Measurements from ENCODE around the gene PAFAH1B2. TPM values are rescaled to one million over a fixed set of nuclear protein-coding genes. Genes with fewer than 3 reads are reported as not detected.

PAFAH1B2 gene
- total RNA-seq, 1 experiment from 2014 or later: 91.3 TPM

DNA sequence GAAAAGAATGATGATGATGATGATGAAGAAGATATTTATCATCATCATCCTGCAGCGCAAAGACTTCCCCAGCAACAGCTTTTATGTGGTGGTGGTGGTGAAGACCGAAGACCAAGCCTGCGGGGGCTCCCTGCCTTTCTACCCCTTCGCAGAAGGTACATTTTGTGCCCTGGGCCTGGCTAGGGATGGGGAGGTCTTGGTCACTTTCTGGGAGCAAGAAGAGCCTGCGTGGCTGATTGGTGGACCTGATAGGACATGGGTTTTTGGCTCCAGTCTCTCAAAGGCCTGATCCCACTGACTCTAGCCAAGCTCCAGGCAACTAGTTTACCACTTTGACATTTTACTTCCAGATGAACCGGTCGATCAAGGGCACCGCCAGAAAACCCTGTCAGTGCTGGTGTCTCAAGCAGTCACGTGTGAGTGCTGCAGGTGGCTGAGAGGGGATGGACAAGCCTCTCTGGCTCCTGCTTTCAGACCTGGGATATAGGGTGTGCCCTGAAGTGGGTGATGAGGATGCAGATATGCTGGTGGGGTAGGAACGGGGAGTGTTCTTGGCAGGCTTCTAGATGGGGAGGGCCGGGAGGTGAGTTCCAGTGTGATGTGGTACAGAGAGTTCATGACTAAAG is 39.8 kb downstream of the PAFAH1B2 start:
- Histone ChIP-seq H3K79me2 (ENCODE audit: low read depth) (no peaks in the 10 kb centered on the region), H4K20me1 (ENCODE audit: insufficient read depth) (no peaks in the 10 kb centered on the region), H3K9me2 (ENCODE audit: insufficient read depth) (no peaks in the 10 kb centered on the region), H3K9me3 (ENCODE audit: insufficient read depth, low read depth) (no peaks in the 10 kb centered on the region), H3K4me1 (replicated peaks; ENCODE audit: insufficient read depth) (peaks cover 8% of the 10 kb centered on the region), H3K4me2 (no peak overlapping the region), H3K27me3 (ENCODE audit: insufficient read depth, low read depth) (no peaks in the 10 kb centered on the region), H3F3A (ENCODE audit: insufficient read depth, low read depth) (no peaks in the 10 kb centered on the region), H3K4me3 (no peak overlapping the region), H3K27ac (no peak overlapping the region), H3K36me3 (ENCODE audit: low read depth) (no peaks in the 10 kb centered on the region), H2AFZ (no peak overlapping the region)
- ChIA-PET POLR2A (ENCODE audit: unreplicated experiment) (interaction anchor here (0.5 kb wide), 1 partner anchor 40 kb away, joined by 24 read pairs; no protein-coding TSS in a partner anchor), CTCF (no interaction called here)
- no TSS peak for BruUV-seq (replicated peaks)
- no peak for DNase-seq
- intact Hi-C loops (cut with micrococcal nuclease; ENCODE audit: unreplicated experiment): no loop called here
- TF ChIP-seq, protein P1, sequence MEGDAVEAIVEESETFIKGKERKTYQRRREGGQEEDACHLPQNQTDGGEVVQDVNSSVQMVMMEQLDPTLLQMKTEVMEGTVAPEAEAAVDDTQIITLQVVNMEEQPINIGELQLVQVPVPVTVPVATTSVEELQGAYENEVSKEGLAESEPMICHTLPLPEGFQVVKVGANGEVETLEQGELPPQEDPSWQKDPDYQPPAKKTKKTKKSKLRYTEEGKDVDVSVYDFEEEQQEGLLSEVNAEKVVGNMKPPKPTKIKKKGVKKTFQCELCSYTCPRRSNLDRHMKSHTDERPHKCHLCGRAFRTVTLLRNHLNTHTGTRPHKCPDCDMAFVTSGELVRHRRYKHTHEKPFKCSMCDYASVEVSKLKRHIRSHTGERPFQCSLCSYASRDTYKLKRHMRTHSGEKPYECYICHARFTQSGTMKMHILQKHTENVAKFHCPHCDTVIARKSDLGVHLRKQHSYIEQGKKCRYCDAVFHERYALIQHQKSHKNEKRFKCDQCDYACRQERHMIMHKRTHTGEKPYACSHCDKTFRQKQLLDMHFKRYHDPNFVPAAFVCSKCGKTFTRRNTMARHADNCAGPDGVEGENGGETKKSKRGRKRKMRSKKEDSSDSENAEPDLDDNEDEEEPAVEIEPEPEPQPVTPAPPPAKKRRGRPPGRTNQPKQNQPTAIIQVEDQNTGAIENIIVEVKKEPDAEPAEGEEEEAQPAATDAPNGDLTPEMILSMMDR (conservative IDR thresholded peaks at IDR 0.05): no peak
- TF ChIP-seq EZH2 (IDR thresholded peaks at IDR 0.05; ENCODE audit: low read depth): no peak

DNA sequence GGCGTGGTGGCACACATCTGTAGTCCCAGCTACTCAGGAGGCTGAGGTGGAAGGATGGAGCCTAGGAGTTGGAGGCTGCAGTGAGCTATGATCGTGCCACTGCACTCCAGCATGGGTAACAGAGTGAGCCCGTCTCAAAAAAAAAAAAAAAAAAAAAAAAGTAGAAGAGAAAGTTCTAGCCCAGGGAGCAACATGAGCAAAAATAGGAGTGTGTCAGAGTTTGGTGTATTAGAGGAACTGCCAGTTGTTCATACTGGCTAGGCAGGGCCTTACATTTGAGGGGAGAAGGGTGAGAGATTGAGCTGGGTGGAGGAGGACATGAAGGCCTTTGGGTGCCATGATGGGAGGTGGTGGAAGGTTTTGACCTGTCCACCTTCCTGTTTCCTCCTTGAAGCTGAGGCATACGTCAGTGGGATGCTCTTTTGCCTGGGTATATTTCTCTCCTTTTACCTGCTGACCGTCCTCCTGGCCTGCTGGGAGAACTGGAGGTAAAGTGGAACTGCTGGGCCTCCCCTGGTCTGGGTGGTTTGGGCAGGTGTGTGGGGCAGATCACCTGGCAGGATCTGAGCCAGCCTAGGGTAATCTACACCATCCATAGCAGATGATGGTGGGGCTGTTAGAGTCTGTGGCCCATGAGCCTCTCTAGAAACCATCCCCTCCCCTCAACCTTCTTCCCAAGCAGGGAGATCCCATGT is 41.8 kb downstream of the PAFAH1B2 start:
- H3K4me2 ChIP-seq: no peak overlapping the region
- no TSS peak for BruUV-seq (replicated peaks)
- no peaks in the 10 kb centered on the region for H3K4me1 ChIP-seq (replicated peaks; ENCODE audit: insufficient read depth)
- no peak for TF ChIP-seq EZH2 (IDR thresholded peaks at IDR 0.05; ENCODE audit: low read depth)
- TF ChIP-seq, protein P1 (conservative IDR thresholded peaks at IDR 0.05): no peak
- H4K20me1 ChIP-seq (ENCODE audit: insufficient read depth): no peaks in the 10 kb centered on the region
- intact Hi-C loops (cut with micrococcal nuclease; ENCODE audit: unreplicated experiment): no loop called here
- H3K9me2 ChIP-seq (ENCODE audit: insufficient read depth): no peaks in the 10 kb centered on the region
- no peaks in the 10 kb centered on the region for H3F3A ChIP-seq (ENCODE audit: insufficient read depth, low read depth)
- no peak overlapping the region for H2AFZ ChIP-seq
- H3K79me2 ChIP-seq (ENCODE audit: low read depth): no peaks in the 10 kb centered on the region
- no peak overlapping the region for H3K27ac ChIP-seq
- no peaks in the 10 kb centered on the region for H3K27me3 ChIP-seq (ENCODE audit: insufficient read depth, low read depth)
- no peaks in the 10 kb centered on the region for H3K36me3 ChIP-seq (ENCODE audit: low read depth)
- no peak for DNase-seq
- ChIA-PET POLR2A (ENCODE audit: unreplicated experiment) (no interaction called here), CTCF (no interaction called here)
- no peak overlapping the region for H3K4me3 ChIP-seq
- H3K9me3 ChIP-seq (ENCODE audit: insufficient read depth, low read depth): no peaks in the 10 kb centered on the region

DNA sequence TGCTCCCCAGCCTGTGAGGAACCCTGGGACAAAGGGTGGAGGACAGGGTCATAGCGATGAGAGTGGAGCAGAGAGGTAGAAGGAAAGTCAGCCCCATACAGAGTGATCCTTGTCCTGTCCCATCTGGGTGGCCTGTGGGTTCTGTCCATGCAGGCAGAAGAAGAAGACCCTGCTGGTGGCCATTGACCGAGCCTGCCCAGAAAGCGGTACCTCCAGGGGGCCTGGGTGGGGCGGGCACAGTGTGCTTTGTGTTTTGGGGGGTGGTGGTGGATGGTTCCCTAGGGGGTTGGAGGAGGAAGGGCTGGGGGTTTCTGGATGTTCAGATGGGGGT is 42.3 kb downstream of the PAFAH1B2 start:
- intact Hi-C loops (cut with micrococcal nuclease; ENCODE audit: unreplicated experiment): no loop called here
- TF ChIP-seq, protein P1 (conservative IDR thresholded peaks at IDR 0.05): no peak
- no peak for TF ChIP-seq EZH2 (IDR thresholded peaks at IDR 0.05; ENCODE audit: low read depth)
- H3K9me2 ChIP-seq (ENCODE audit: insufficient read depth): no peaks in the 10 kb centered on the region
- no peaks in the 10 kb centered on the region for H3K4me1 ChIP-seq (replicated peaks; ENCODE audit: insufficient read depth)
- no TSS peak for BruUV-seq (replicated peaks)
- no peaks in the 10 kb centered on the region for H3K27me3 ChIP-seq (ENCODE audit: insufficient read depth, low read depth)
- H3K4me3 ChIP-seq: no peak overlapping the region
- H3K4me2 ChIP-seq: no peak overlapping the region
- no peaks in the 10 kb centered on the region for H3K36me3 ChIP-seq (ENCODE audit: low read depth)
- no peak overlapping the region for H3K27ac ChIP-seq
- no peak for DNase-seq
- ChIA-PET POLR2A (ENCODE audit: unreplicated experiment) (no interaction called here), CTCF (no interaction called here)
- H3K79me2 ChIP-seq (ENCODE audit: low read depth): no peaks in the 10 kb centered on the region
- H3F3A ChIP-seq (ENCODE audit: insufficient read depth, low read depth): no peaks in the 10 kb centered on the region
- no peaks in the 10 kb centered on the region for H3K9me3 ChIP-seq (ENCODE audit: insufficient read depth, low read depth)
- H4K20me1 ChIP-seq (ENCODE audit: insufficient read depth): no peaks in the 10 kb centered on the region
- no peak overlapping the region for H2AFZ ChIP-seq
